ENCODE data around the gene GRIN2D. TPM values are rescaled to one million over a fixed set of nuclear protein-coding genes. Genes with fewer than 3 reads are reported as not detected.
"Not testable (repeated sequence)": the region's sequence is repeated elsewhere in the genome, so short reads cannot be mapped to it uniquely, and the experiment has no call there.

Gene GRIN2D
- total RNA-seq, 2 donors from 2014 or later, result 0.28 to 1.2 TPM

DNA sequence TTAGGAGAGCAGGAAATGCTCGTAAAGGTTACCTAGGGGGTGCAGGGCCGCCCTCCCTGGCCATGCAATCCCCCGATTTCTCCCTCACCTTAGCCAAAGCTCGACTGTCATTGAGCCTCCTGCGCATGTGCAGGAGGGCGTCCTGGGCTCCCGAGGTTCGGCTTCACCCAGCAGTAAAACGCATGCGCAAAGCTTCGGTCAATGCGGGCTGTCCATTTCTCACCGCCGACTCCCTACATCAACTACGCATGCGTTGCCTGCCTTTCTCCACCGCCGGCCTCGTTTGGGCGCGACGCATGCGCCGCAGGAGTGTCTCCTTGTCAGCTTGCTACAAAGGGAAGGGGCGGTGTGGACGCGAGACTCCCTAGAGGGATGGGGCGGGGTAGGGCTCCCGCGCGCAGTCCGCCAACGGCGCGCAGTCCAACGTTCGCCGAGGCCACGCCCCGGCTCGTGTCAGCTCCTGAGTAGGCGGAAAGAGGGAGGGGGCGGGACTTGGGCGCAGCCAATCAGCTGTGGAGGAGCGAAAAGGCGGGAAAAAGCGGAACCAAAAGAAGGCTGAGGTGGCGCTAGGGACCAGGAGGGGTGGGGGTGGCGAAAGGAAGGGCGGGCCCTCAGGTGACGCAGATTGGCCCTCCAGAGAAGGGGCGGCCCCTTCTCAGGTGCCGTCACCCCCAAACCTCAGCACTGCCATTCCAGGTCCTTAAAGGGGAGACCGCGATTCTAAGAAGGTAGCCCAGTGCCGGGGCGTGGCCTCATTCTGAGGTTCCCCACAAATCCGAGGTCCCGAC is 29.5 kb upstream of the GRIN2D start, which contains the start of the genes SYNGR4 and TMEM143:
Gene SYNGR4, plus strand, starts transcription at position 558 of the 788 bp plus-strand sequence. CDS start 1,476 bp downstream, outside the sequence.
Gene TMEM143, minus strand, starts transcription at position 131 of the 788 bp plus-strand sequence. Its CDS starts 20 bp downstream, at position 111.
- no peaks in the 10 kb centered on the region for H3K4me1 Mint-ChIP-seq
- H3K27me3 Mint-ChIP-seq, result no peaks in the 10 kb centered on the region
- H3K27ac Mint-ChIP-seq, result peak within 1 kb of the TSS; percentile 97
- peak; percentile 88 for ATAC-seq (replicated peaks)
- peaks cover 15% of the 10 kb centered on the region for H3K36me3 Mint-ChIP-seq (ENCODE audit: low read depth)
- no peaks in the 10 kb centered on the region for H3K9me3 Mint-ChIP-seq
- peak within 1 kb of the TSS; percentile 93 for H3K4me3 Mint-ChIP-seq

DNA sequence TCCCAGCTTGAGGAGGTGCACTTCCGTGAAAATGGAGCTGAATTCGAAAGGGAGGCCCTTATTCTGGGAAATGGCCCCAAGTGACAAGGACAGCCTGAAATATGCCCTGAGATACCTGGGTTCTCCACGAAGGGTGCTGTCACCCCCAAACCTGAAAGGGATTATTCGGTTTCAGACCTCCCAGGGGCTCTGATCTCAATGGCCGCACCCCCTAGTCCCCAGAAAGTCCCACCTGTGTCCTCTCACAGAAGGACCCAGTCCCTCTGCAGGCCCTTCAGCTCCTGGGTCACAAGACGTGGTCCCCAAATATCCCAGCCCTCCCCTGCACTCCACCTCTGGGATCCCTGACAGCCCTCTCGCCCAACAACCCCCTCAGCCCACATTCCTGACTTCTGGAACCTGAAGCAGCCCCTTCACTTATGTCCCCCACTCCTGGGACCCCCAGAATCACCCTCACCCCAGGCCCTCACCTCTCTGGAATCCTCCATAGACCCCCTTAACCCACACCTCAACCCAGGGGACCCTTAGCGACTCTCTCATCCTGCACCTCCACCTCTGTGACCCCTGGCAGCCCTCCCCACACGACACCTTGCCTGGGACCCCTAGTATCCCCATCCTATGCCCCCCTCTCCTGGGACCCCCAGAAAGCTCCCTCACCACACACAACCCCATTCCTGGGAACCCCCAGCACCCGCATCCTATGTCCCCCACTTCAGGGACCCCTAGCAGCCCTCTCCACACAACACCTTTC is 28.7 kb upstream of the GRIN2D start:
- H3K4me1 Mint-ChIP-seq, result no peaks in the 10 kb centered on the region
- peaks cover 12% of the 10 kb centered on the region for H3K36me3 Mint-ChIP-seq (ENCODE audit: low read depth)
- no peaks in the 10 kb centered on the region for H3K27me3 Mint-ChIP-seq
- ATAC-seq (replicated peaks), result no peak
- peak overlapping the region; percentile 97 for H3K27ac Mint-ChIP-seq
- H3K9me3 Mint-ChIP-seq, result no peaks in the 10 kb centered on the region
- peak overlapping the region; percentile 93 for H3K4me3 Mint-ChIP-seq

DNA sequence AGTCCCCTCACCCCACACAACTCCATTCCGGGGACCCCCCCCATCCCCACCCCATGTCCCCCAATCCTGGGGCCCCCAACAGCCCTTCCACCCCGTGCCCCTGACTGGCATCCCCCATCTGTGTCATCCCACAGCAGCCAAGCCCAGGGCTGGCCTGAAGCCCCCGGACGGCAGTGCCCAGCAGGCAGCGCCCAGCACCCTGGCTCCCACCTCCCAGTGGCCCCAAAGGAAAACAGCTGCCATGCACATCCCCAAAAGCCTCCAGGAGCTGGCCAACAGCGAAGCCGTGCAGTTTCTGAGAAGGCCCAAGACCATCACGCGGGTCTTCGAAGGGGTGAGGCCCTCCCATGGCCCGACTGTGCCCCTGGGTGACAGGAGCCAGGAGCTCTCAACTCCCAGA is 27.9 kb upstream of the GRIN2D start:
- H3K36me3 Mint-ChIP-seq (ENCODE audit: low read depth), result peaks cover 12% of the 10 kb centered on the region
- no peak overlapping the region for H3K27ac Mint-ChIP-seq
- no peak for ATAC-seq (replicated peaks)
- no peaks in the 10 kb centered on the region for H3K9me3 Mint-ChIP-seq
- H3K27me3 Mint-ChIP-seq, result no peaks in the 10 kb centered on the region
- H3K4me3 Mint-ChIP-seq, result no peak overlapping the region
- H3K4me1 Mint-ChIP-seq, result no peaks in the 10 kb centered on the region

DNA sequence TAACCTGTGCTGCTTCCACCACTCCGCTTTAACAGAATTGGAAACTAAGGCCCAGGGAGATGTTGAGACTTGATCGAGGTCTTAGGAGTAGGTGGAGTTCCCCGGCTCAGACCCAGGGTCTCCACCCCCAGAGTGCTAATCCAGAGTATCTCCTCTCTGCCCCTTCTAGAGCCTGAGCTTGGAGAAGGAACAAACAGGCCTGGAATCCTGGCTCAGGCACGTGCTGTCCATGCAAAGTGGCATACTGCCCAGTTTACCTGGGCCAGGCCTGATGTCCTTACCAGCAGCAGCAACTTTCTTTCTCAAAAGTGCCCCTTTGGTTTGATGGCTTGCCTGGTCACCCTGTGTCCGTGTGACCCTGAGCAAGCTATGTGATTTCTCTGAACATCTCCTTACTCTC is 25.6 kb upstream of the GRIN2D start:
- Mint-ChIP-seq H3K9me3 (no peaks in the 10 kb centered on the region), H3K27ac (no peak overlapping the region), H3K36me3 (ENCODE audit: low read depth) (peaks cover 7% of the 10 kb centered on the region), H3K4me3 (no peak overlapping the region), H3K4me1 (no peaks in the 10 kb centered on the region), H3K27me3 (no peaks in the 10 kb centered on the region)
- no peak for ATAC-seq (replicated peaks)

DNA sequence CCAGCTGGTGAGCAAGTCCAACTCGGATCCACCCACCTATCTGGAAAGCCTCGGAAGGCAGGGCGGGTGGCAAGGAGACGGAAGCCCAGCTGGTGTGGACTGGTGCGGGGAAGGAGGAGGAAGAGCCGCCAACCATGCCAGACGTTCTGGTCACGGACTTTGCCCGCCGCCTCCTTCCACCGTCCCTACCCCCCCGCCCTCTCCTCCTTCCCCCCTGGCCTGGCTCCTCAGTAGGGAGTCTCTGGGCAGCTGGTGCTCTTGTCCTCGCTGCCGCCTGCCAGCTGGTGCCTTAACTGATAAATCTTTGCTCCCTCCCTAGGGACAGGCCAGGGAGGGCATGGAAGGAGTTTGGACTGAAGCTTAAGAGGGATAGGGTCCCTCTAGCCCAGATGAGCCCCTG is 24.5 kb upstream of the GRIN2D start:
- ATAC-seq (replicated peaks), result no peak
- Mint-ChIP-seq H3K9me3 (no peaks in the 10 kb centered on the region), H3K4me3 (no peak overlapping the region), H3K36me3 (ENCODE audit: low read depth) (peaks cover 3% of the 10 kb centered on the region), H3K27me3 (no peaks in the 10 kb centered on the region), H3K27ac (no peak overlapping the region), H3K4me1 (no peaks in the 10 kb centered on the region)

DNA sequence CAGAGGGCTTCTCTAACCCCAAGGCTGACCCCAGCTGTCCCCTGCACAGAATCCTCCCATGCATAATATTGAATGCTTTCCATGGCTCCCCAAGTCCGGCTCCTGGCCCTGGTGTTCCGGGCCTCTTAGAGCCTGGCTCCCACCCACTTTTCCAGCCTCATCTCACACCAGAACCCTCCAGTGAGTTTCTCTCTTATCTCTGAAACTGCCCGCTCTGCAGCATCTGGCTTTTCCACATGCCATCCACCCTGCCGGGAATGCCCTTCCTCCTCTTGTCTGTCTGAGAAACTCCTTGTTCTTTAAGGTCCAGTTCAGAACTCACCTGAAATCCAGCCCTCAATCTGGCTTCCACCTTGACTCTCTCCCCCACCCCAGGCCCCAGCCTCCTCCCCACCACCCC is 22.5 kb upstream of the GRIN2D start:
- H3K9me3 Mint-ChIP-seq, result no peaks in the 10 kb centered on the region
- H3K4me3 Mint-ChIP-seq, result no peak overlapping the region
- H3K4me1 Mint-ChIP-seq, result no peaks in the 10 kb centered on the region
- no peak for ATAC-seq (replicated peaks)
- H3K36me3 Mint-ChIP-seq (ENCODE audit: low read depth), result no peaks in the 10 kb centered on the region
- H3K27me3 Mint-ChIP-seq, result no peaks in the 10 kb centered on the region
- H3K27ac Mint-ChIP-seq, result peak overlapping the region; percentile 13

DNA sequence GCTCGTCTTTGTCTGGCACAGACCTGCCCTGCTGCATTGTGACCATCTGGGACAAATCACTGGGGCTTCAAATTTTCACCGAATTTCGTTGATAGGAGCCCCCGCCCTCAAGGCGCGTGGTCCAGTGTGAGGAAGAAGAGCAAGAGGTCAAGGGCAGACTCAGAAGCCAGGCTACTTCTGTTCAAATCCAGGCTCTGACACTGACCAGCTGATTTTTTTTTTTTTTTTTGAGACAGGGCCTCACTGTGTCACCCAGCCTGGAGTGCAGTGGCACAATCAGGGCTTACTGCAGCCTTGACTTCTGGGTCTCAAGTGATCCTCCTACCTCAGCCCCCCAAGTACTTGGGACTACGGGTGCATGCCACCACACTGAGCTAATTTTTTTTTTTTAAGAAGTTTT is 22.1 kb upstream of the GRIN2D start:
- Mint-ChIP-seq H3K4me1 (no peaks in the 10 kb centered on the region), H3K4me3 (no peak overlapping the region), H3K27me3 (no peaks in the 10 kb centered on the region), H3K9me3 (no peaks in the 10 kb centered on the region), H3K36me3 (ENCODE audit: low read depth) (no peaks in the 10 kb centered on the region), H3K27ac (no peak overlapping the region)
- ATAC-seq (replicated peaks), result no peak

DNA sequence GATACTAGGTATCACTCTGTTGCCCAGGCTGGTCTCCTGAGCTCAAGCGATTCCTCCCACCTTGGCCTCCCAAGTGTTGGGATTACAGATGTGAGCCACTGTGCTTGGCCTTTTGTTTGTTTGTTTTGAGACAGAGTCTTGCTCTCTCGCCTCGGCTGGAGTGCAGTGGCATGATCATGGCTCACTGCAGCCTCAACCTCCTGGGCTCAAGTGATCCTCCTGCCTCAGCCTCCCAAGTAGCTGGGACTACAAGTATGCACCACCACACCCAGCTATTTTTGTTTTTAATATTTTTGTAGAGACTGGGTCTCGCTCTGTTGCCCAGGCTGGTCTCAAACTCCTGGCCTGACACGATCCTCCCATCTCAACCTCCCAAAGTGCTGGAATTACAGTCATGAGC is 21.7 kb upstream of the GRIN2D start:
- ATAC-seq (replicated peaks); H3K27me3 Mint-ChIP-seq; H3K4me3 Mint-ChIP-seq; H3K36me3 Mint-ChIP-seq (ENCODE audit: low read depth); H3K9me3 Mint-ChIP-seq; H3K4me1 Mint-ChIP-seq; H3K27ac Mint-ChIP-seq: not testable (repeated sequence)

DNA sequence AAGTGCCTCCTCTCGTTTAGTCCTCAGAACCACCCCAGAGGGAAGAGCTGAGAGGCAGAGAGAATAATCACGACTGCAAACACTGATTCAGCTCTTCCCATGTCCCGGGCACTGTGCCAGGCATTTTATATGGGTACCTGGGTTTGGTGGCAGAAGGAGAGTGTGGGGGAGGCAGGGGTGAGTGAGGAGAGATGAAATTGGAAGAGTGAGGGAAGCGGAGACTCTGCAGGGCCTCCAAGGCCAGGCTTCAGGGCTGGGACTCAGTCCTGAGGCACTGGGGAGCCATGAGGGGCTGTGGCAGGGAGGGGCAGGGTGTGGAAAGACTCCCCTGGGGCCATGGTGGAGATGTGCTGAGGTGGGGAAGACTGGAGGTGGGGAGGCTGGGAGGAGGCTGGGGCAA is 20.6 kb upstream of the GRIN2D start:
- H3K27me3 Mint-ChIP-seq, result no peaks in the 10 kb centered on the region
- ATAC-seq (replicated peaks), result no peak
- no peak overlapping the region for H3K27ac Mint-ChIP-seq
- H3K9me3 Mint-ChIP-seq, result no peaks in the 10 kb centered on the region
- H3K36me3 Mint-ChIP-seq (ENCODE audit: low read depth), result no peaks in the 10 kb centered on the region
- no peaks in the 10 kb centered on the region for H3K4me1 Mint-ChIP-seq
- no peak overlapping the region for H3K4me3 Mint-ChIP-seq

DNA sequence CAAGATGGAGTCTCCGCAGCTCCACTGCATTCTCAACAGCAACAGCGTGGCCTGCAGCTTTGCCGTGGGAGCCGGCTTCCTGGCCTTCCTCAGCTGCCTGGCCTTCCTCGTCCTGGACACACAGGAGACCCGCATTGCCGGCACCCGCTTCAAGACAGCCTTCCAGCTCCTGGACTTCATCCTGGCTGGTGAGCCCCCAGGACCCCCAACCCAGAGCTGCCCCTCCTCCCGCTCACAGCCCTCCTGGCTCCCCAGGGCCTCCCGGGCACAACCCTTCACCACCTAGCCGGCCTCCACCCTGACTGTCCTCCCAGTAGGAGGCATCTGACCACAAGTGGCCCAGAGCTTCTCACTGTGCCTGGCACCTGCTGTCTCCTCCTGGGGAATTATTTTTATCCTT is 19.9 kb upstream of the GRIN2D start:
- Mint-ChIP-seq H3K4me3 (no peak overlapping the region), H3K27ac (no peak overlapping the region), H3K9me3 (no peaks in the 10 kb centered on the region), H3K4me1 (no peaks in the 10 kb centered on the region), H3K27me3 (no peaks in the 10 kb centered on the region), H3K36me3 (ENCODE audit: low read depth) (no peaks in the 10 kb centered on the region)
- no peak for ATAC-seq (replicated peaks)

DNA sequence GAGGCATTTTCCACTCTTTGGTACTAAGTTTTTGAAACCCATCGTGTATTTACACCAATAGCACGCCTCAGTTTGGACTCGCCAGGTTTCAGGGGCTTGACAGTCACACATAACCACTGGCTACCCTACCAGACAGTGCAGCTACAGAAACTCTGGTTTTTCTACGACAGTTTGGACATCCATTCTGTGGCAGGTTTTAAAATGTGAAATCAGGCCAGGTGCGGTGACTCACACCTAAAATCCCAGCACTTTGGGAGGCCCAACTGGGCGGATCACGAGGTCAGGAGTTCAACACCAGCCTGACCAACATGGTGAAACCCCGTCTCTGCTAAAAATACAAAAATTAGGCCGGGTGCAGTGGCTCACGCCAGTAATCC is 15.3 kb upstream of the GRIN2D start:
- H3K27ac Mint-ChIP-seq, result no peak overlapping the region
- H3K4me1 Mint-ChIP-seq, result no peaks in the 10 kb centered on the region
- ATAC-seq (replicated peaks), result no peak
- H3K4me3 Mint-ChIP-seq, result no peak overlapping the region
- peaks cover 20% of the 10 kb centered on the region for H3K36me3 Mint-ChIP-seq (ENCODE audit: low read depth)
- H3K27me3 Mint-ChIP-seq, result no peaks in the 10 kb centered on the region
- H3K9me3 Mint-ChIP-seq, result no peaks in the 10 kb centered on the region

DNA sequence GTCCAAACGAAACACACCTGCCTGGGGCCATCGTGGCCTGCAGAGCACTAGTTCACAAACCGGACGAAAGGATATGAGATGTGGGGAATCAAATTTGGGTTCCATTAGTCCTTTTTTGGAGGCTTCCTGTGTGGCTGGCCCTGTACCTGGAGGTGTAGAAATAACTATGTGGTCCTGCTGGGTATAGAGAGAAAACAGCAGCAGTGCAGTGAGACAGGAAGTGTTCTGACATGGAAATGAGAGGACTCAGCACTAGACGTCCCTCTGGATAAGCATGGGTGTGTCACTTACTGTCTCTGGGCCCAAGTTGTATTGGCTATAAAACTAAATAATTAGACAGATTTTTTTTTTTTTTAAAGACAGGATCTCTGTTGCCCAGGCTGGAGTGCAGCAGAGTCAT is 14.4 kb upstream of the GRIN2D start:
- peaks cover 28% of the 10 kb centered on the region for H3K36me3 Mint-ChIP-seq (ENCODE audit: low read depth)
- ATAC-seq (replicated peaks), result no peak
- H3K4me3 Mint-ChIP-seq, result no peak overlapping the region
- no peaks in the 10 kb centered on the region for H3K9me3 Mint-ChIP-seq
- H3K27ac Mint-ChIP-seq, result no peak overlapping the region
- no peaks in the 10 kb centered on the region for H3K27me3 Mint-ChIP-seq
- H3K4me1 Mint-ChIP-seq, result no peaks in the 10 kb centered on the region

DNA sequence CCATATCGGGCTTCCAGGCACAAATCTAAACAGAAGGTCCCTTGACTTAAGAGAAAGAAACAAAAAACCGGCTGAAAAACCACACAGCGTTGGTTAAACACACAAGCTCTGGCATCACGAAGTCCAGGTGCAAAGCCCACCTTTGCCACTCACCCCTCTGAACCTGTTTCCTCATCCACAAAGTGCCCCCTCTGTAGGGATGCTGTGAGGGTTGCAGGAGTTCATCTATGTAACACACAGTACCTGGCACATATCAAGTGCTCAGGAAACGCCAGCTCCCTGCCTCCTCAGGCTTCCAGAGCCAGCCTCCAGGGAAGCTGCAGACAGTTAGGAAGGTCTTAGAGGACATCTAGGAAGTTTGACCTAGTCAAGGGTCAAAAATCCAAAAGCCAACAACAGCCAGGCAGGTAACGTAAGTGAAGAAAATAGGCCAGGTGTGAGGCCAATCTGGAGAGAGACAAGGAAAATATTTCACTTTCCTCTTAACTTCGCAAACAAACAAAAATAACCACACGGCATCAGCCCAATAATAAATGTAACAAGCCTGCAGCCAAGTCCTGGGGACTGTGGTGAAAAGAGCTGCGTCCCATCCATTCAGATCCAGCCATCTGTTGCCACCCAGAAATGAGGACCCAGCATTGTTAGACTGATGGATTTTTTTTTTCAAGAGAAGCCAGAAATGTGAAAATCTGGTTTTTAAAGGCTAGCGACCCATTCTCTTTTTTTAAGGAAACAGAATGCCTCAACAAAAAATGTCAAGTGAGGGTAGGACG is 12.1 kb upstream of the GRIN2D start:
- Mint-ChIP-seq H3K27me3 (no peaks in the 10 kb centered on the region), H3K27ac (no peak overlapping the region), H3K36me3 (ENCODE audit: low read depth) (peaks cover 51% of the 10 kb centered on the region), H3K4me1 (no peaks in the 10 kb centered on the region), H3K4me3 (no peak overlapping the region), H3K9me3 (no peaks in the 10 kb centered on the region)
- no peak for ATAC-seq (replicated peaks)

DNA sequence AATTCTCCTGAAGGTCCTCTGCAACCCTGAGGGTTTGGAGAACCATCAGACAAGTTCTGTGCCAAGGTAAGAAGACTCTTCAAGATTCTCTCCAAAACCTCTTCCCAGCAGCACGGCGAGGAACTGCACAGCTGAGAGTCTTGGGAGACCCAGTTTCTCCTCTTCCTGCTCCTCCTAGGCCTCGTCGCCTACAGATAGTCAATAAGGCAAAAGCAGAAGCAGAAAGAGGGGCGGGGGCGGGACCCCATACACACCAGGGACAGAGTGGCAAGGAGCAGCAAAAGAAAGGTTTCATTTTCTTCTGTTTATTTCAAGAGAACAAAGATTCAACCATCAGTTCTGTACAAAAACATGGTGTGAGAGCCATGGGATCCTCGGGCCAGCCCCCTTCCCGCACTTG is 11.2 kb upstream of the GRIN2D start:
- Mint-ChIP-seq H3K27ac (no peak overlapping the region), H3K36me3 (ENCODE audit: low read depth) (peaks cover 61% of the 10 kb centered on the region), H3K27me3 (no peaks in the 10 kb centered on the region), H3K9me3 (no peaks in the 10 kb centered on the region), H3K4me3 (no peak overlapping the region), H3K4me1 (no peaks in the 10 kb centered on the region)
- ATAC-seq (replicated peaks), result no peak
